KMS-11 (cell line): ENCODE data around the gene FOXC2.

Experiments used
- H2AFZ ChIP-seq: fragments of 200-600 bp; sonication (generic); 2 replicates; pipeline ENCODE4 v1.6.1; 2016; ENCODE audit warnings: antibody characterized with exemption, mixed run types, low read depth
- H3K27ac ChIP-seq: fragments of 200-600 bp; sonication (generic); 2 replicates; pipeline ENCODE4 v1.6.1; 2016; ENCODE audit warnings: mild to moderate bottlenecking, mixed run types
- H3K27me3 ChIP-seq: fragments of 200-600 bp; sonication (generic); 2 replicates; pipeline ENCODE4 v1.6.1; 2017; ENCODE audit warnings: mild to moderate bottlenecking, low read depth, mixed run types, moderate library complexity; ENCODE audit not compliant: insufficient read depth
- H3K36me3 ChIP-seq: fragments of 200-600 bp; sonication (generic); 2 replicates; pipeline ENCODE4 v1.6.1; 2017; ENCODE audit warnings: mild to moderate bottlenecking, mixed run types; ENCODE audit not compliant: insufficient read depth
- H3K4me1 ChIP-seq: fragments of 200-600 bp; sonication (generic); 2 replicates; pipeline ENCODE4 v1.6.1; 2016; ENCODE audit warnings: mild to moderate bottlenecking, low read depth, mixed run types; ENCODE audit not compliant: poor library complexity, severe bottlenecking
- H3K4me2 ChIP-seq: fragments of 200-600 bp; sonication (generic); 2 replicates; pipeline ENCODE4 v1.7.0; 2016; ENCODE audit warnings: mild to moderate bottlenecking, mixed run types
- H3K4me3 ChIP-seq: fragments of 200-600 bp; sonication (generic); IDR thresholded peaks from 2 replicates; pipeline ENCODE4 v1.6.1; 2017; ENCODE audit warnings: low read depth, low read length, mixed read lengths; ENCODE audit not compliant: insufficient read depth
- H3K79me2 ChIP-seq: fragments of 200-600 bp; sonication (generic); 2 replicates; pipeline ENCODE4 v1.6.1; 2016; ENCODE audit warnings: low read depth, mixed run types; ENCODE audit not compliant: insufficient read depth
- H3K9ac ChIP-seq: fragments of 200-600 bp; sonication (generic); 2 replicates; pipeline ENCODE4 v1.6.1; 2016; ENCODE audit warnings: mild to moderate bottlenecking, mixed run types
- H4K20me1 ChIP-seq: fragments of 200-600 bp; sonication (generic); 2 replicates; pipeline ENCODE4 v1.6.1; 2016; ENCODE audit warnings: mild to moderate bottlenecking, mixed run types; ENCODE audit not compliant: insufficient read depth
- TF ChIP-seq, protein P1 (sequence below): fragments of 200-600 bp; sonication (generic); conservative IDR thresholded peaks from 2 replicates; pipeline ENCODE4 v1.6.1; 2017; ENCODE audit warnings: low read depth, mild to moderate bottlenecking, antibody characterized with exemption, low read length, moderate library complexity, mixed read lengths

The FOXC2 gene

DNA sequence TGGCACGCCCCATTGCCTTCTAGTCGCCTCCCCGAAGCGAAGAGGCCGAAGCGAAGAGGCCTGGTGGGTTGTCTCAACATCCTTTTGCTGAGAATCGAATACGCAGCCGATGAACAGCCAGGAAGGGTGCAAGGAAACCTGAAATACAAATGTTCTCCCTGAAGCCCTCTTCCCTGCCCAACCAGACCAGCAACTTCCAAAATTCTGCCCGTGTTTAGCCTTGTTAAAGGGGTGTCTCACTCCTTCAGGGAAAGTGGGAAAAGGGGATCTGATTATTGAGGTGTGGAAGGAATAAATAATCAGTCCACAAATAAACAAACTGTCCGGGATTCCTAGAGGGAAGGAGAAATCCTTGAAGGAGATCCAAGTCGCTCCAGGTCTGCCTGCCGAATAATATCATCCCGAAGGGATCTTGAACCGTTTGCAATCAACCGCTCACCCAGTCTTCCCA, 1.4 kb upstream of the FOXC2 start:
- peaks cover 5% of the 10 kb centered on the region for H3K4me1 ChIP-seq
- H3K27ac ChIP-seq: no peak overlapping the region
- peaks cover 24% of the 10 kb centered on the region; the same call in 1 of the 2 replicates for H3K27me3 ChIP-seq
- no peak overlapping the region for H3K4me3 ChIP-seq
- no peaks in the 10 kb centered on the region for H4K20me1 ChIP-seq
- no peak overlapping the region for H2AFZ ChIP-seq
- no peak overlapping the region for H3K4me2 ChIP-seq
- H3K36me3 ChIP-seq: no peaks in the 10 kb centered on the region
- H3K9ac ChIP-seq: no peak overlapping the region
- H3K79me2 ChIP-seq: no peaks in the 10 kb centered on the region
- TF ChIP-seq, protein P1, sequence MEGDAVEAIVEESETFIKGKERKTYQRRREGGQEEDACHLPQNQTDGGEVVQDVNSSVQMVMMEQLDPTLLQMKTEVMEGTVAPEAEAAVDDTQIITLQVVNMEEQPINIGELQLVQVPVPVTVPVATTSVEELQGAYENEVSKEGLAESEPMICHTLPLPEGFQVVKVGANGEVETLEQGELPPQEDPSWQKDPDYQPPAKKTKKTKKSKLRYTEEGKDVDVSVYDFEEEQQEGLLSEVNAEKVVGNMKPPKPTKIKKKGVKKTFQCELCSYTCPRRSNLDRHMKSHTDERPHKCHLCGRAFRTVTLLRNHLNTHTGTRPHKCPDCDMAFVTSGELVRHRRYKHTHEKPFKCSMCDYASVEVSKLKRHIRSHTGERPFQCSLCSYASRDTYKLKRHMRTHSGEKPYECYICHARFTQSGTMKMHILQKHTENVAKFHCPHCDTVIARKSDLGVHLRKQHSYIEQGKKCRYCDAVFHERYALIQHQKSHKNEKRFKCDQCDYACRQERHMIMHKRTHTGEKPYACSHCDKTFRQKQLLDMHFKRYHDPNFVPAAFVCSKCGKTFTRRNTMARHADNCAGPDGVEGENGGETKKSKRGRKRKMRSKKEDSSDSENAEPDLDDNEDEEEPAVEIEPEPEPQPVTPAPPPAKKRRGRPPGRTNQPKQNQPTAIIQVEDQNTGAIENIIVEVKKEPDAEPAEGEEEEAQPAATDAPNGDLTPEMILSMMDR: no peak

DNA sequence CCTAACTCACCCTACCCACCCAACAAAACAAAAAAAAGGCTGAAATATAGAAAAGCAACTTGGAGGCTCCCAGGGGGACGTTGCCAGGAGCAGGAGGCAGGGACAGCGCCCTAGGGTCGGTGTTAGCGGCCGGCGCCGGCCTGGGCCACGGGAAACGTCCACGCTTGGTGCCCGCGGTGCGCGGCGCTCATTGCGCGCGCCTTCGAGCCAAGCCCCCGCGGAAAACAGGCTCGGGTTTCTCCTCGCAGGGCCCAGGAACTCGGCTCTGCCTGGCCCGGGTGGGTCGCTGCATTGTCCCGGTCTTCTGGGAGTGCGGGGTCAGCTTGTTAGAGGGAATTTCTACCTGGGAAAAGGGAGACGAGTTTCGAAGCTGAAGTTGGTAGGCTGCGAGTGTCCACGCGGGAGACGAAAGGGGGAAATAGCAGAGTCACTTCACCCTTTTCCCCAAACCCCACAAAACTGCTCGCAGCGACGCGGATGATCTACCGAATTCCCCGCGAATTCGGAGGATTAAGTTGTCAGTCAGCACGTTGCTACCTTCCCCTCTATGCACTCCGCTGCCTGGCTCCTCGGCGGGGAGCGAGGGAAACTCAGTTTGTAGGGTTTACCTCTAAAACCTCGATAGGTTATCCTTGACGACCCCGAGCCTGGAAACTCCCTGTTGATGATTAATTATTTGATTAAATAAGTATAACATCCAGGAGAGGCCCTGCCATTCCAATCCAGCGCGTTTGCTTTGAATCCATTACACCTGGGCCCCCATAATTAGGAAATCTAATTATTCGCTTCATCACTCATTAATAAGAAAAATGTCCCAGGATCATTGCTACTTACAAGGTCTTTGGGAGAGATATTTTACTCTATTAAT, 751 bp upstream of the FOXC2 start:
- H4K20me1 ChIP-seq: no peaks in the 10 kb centered on the region
- no peak overlapping the region for H3K27ac ChIP-seq
- peaks cover 5% of the 10 kb centered on the region for H3K4me1 ChIP-seq
- TF ChIP-seq, protein P1: no peak
- H3K27me3 ChIP-seq: peaks cover 29% of the 10 kb centered on the region; the same call in 1 of the 2 replicates
- H3K9ac ChIP-seq: no peak overlapping the region
- no peak overlapping the region for H3K4me3 ChIP-seq
- no peaks in the 10 kb centered on the region for H3K79me2 ChIP-seq
- no peak overlapping the region for H3K4me2 ChIP-seq
- no peak overlapping the region for H2AFZ ChIP-seq
- H3K36me3 ChIP-seq: no peaks in the 10 kb centered on the region

DNA sequence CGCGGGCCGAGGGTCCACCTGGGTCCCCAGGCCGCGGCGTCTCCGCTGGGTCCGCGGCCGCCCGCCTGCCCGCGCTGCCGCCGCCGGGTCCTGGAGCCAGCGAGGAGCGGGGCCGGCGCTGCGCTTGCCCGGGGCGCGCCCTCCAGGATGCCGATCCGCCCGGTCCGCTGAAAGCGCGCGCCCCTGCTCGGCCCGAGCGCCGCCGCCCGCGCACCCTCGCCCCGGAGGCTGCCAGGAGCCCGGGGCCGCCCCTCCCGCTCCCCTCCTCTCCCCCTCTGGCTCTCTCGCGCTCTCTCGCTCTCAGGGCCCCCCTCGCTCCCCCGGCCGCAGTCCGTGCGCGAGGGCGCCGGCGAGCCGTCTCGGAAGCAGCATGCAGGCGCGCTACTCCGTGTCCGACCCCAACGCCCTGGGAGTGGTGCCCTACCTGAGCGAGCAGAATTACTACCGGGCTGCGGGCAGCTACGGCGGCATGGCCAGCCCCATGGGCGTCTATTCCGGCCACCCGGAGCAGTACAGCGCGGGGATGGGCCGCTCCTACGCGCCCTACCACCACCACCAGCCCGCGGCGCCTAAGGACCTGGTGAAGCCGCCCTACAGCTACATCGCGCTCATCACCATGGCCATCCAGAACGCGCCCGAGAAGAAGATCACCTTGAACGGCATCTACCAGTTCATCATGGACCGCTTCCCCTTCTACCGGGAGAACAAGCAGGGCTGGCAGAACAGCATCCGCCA, 504 bp downstream of the FOXC2 start:
- H3K79me2 ChIP-seq: no peaks in the 10 kb centered on the region
- TF ChIP-seq, protein P1: no peak
- H3K27ac ChIP-seq: no peak overlapping the region
- no peak overlapping the region for H3K9ac ChIP-seq
- H3K4me1 ChIP-seq: peaks cover 5% of the 10 kb centered on the region
- H2AFZ ChIP-seq: no peak overlapping the region
- H3K27me3 ChIP-seq: peaks cover 29% of the 10 kb centered on the region; the same call in 1 of the 2 replicates
- H4K20me1 ChIP-seq: no peaks in the 10 kb centered on the region
- no peaks in the 10 kb centered on the region for H3K36me3 ChIP-seq
- no peak overlapping the region for H3K4me2 ChIP-seq
- no peak overlapping the region for H3K4me3 ChIP-seq

DNA sequence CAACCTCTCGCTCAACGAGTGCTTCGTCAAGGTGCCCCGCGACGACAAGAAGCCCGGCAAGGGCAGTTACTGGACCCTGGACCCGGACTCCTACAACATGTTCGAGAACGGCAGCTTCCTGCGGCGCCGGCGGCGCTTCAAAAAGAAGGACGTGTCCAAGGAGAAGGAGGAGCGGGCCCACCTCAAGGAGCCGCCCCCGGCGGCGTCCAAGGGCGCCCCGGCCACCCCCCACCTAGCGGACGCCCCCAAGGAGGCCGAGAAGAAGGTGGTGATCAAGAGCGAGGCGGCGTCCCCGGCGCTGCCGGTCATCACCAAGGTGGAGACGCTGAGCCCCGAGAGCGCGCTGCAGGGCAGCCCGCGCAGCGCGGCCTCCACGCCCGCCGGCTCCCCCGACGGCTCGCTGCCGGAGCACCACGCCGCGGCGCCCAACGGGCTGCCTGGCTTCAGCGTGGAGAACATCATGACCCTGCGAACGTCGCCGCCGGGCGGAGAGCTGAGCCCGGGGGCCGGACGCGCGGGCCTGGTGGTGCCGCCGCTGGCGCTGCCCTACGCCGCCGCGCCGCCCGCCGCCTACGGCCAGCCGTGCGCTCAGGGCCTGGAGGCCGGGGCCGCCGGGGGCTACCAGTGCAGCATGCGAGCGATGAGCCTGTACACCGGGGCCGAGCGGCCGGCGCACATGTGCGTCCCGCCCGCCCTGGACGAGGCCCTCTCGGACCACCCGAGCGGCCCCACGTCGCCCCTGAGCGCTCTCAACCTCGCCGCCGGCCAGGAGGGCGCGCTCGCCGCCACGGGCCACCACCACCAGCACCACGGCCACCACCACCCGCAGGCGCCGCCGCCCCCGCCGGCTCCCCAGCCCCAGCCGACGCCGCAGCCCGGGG, 1.3 kb downstream of the FOXC2 start:
- Histone ChIP-seq H3K79me2 (no peaks in the 10 kb centered on the region), H3K4me3 (no peak overlapping the region), H3K4me2 (no peak overlapping the region), H3K27ac (no peak overlapping the region), H3K36me3 (no peaks in the 10 kb centered on the region), H3K9ac (no peak overlapping the region), H3K4me1 (peaks cover 5% of the 10 kb centered on the region), H2AFZ (no peak overlapping the region), H3K27me3 (peaks cover 29% of the 10 kb centered on the region; the same call in 1 of the 2 replicates), H4K20me1 (no peaks in the 10 kb centered on the region)
- TF ChIP-seq, protein P1: no peak
